GM12872 (cell line): ENCODE results near the gene CYP2S1.

Source experiments
- CTCF ChIP-seq: IDR thresholded peaks from 3 replicates; pipeline ENCODE4 v1.5.1; 2011; ENCODE audit warnings: low read depth, mild to moderate bottlenecking, low read length, moderate library complexity; ENCODE audit not compliant: insufficient read depth

Gene CYP2S1

GRCh38 chr19:41192574-41193429 lies at the start of gene CYP2S1:
Gene CYP2S1, plus strand, starts transcription at chr19:41193219. Its CDS starts 46 bp downstream, at chr19:41193265.
- TF ChIP-seq CTCF = no peak

GRCh38 chr19:41144403-41144802 lies 48.6 kb upstream of the CYP2S1 start:
- TF ChIP-seq CTCF = peak; percentile 85

- no peak for TF ChIP-seq CTCF
Observed at GRCh38 chr19:41149831-41150230, 43.2 kb upstream of the CYP2S1 start.

GRCh38 chr19:41154060-41154459 lies 39.0 kb upstream of the CYP2S1 start:
- TF ChIP-seq CTCF = no peak

GRCh38 chr19:41156207-41156606 lies 36.8 kb upstream of the CYP2S1 start:
- no peak for TF ChIP-seq CTCF

GRCh38 chr19:41159881-41160280 lies 33.1 kb upstream of the CYP2S1 start:
- TF ChIP-seq CTCF = no peak

- 0 out of 3 replicates have a peak, but pooled peaks have one; percentile 22 for TF ChIP-seq CTCF
Observed at GRCh38 chr19:41161903-41162302, 31.1 kb upstream of the CYP2S1 start.
